Measurements from ENCODE around the gene ARID5A. TPM values are rescaled to one million over a fixed set of nuclear protein-coding genes. Genes with fewer than 3 reads are reported as not detected.

ARID5A gene
- total RNA-seq, 1 experiment from 2014 or later: 20.7 TPM

- no peak for DNase-seq
- Histone ChIP-seq H3K36me3 (replicated peaks; ENCODE audit: control insufficient read depth, insufficient read depth, low read length) (no peaks in the 10 kb centered on the region), H3K4me3 (ENCODE audit: insufficient read depth, low read depth, low read length) (no peak overlapping the region), H3K27me3 (ENCODE audit: control insufficient read depth, insufficient read depth, low read length) (no peaks in the 10 kb centered on the region)
Measured at GRCh38 chr2:96501886-96502810, 34.4 kb upstream of the ARID5A start.

- H3K4me3 ChIP-seq (ENCODE audit: insufficient read depth, low read depth, low read length): no peak overlapping the region
- no peaks in the 10 kb centered on the region for H3K27me3 ChIP-seq (ENCODE audit: control insufficient read depth, insufficient read depth, low read length)
- peak; percentile 35 for DNase-seq
- H3K36me3 ChIP-seq (replicated peaks; ENCODE audit: control insufficient read depth, insufficient read depth, low read length): no peaks in the 10 kb centered on the region
Measured at GRCh38 chr2:96502891-96503636, 33.5 kb upstream of the ARID5A start.

DNA sequence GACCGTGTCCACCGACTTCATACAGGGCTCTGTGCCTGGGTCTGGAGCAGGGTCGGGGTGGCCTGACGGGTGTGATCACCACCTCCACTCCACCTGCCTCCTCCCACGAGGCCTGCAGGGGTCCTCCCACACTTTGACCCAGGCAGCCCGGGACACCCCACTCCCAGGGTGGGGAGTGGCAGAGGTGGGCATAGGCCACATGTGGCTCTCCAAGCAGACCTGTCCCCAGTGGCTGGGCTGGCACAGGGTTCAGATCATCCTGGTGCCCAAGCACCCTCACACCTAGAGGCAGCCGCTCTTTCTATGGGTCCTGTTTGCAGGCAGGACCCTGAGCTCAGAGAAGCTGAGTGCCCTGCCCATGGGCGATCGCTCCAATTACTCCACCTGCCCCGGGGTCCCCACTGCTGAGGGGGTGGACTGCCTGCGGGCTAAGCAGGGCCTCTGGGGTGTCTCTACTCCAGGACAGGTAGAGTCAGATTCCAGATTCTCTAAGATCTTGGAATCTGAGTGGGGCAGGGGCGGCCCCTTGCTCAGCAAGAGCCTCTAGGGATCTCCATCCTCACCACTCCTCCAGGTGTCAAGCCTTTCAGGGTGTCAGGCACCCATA is 32.8 kb upstream of the ARID5A start:
- H3K36me3 ChIP-seq (replicated peaks; ENCODE audit: control insufficient read depth, insufficient read depth, low read length): no peaks in the 10 kb centered on the region
- peaks cover 3% of the 10 kb centered on the region for H3K27me3 ChIP-seq (ENCODE audit: control insufficient read depth, insufficient read depth, low read length)
- no peak overlapping the region for H3K4me3 ChIP-seq (ENCODE audit: insufficient read depth, low read depth, low read length)
- DNase-seq: peak; percentile 37

DNA sequence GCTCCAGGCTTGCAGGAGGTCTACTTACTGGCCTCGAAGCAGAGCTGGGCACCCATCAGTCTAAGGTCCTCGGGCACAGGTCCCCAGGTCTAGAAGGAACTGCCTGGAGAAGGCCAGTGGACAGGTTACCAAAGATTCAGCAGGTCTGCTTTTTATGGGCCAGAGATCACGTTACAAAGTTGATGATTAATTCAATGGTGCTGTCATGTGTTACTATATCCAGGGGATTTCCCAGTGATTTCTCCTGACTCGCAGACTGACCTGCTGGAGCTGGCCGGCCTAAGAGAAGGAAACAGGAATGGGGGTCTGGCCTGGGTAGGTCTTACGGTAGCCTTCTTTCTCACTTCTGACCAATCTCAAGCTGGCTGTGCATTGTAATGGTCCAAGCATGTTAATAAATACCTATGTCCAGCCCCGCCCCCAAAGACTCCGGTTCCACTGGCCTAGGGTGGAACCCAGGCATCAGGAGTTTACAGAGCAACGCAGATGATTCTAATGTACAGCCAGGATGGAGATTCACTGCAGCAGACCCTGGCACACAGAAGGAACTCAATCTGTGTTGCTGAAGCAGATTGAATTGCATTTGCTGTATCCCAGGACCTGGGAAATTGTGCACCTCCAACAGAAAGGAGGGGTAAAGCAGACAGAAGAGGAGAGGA is 31.2 kb upstream of the ARID5A start, which contains the start of gene NEURL3:
NEURL3 (minus strand) TSS at position 127 of the 659 bp plus-strand sequence; CDS start at position 56, 71 bp downstream.
- no peak for DNase-seq
- Histone ChIP-seq H3K27me3 (ENCODE audit: control insufficient read depth, insufficient read depth, low read length) (peaks cover 7% of the 10 kb centered on the region), H3K4me3 (ENCODE audit: insufficient read depth, low read depth, low read length) (no peak within 1 kb of the TSS), H3K36me3 (replicated peaks; ENCODE audit: control insufficient read depth, insufficient read depth, low read length) (no peaks in the 10 kb centered on the region)

DNA sequence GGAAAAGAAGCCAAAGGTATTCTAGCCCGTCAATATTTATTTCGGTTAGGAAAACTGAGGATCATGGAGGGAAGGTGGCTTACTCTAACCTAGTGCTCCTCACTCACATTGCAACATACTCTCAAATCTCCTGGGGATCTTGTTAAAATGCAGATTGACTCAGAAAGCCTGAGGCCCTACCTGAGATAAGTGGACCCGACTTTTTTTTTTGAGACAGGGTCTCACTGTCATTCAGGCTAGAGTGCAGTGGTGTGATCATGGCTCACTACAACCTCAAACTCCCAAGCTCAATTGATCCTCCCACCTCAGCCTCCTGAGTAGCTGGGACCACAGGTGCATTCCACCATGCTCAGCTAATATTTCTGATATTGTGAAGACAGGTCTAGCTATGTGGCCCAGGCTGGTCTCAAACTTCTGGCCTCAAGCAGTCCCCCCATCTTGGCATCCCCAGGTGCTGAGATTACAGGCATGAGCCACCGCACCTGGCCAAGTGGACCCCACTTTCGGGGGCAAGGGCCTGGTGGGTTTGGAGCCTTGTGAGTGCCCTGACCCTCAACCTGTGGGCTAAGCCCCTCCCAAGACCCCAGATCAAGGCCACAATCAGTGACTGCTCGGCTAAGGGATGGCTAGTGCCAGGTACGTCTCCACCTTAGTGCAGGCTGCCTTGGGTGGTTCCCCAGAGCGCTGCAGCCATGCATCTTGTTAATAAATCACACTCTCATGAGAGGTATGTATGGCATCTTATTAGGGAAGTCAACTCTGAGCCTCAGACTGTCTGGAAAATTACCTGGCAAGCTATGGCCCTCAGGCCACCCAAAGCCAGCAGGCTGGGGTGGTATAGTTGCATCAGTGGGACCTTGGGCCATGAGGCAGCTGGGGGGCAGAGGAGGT is 30.3 kb upstream of the ARID5A start:
- H3K36me3 ChIP-seq (replicated peaks; ENCODE audit: control insufficient read depth, insufficient read depth, low read length): no peaks in the 10 kb centered on the region
- H3K27me3 ChIP-seq (ENCODE audit: control insufficient read depth, insufficient read depth, low read length): peaks cover 8% of the 10 kb centered on the region
- no peak for DNase-seq
- no peak overlapping the region for H3K4me3 ChIP-seq (ENCODE audit: insufficient read depth, low read depth, low read length)

DNA sequence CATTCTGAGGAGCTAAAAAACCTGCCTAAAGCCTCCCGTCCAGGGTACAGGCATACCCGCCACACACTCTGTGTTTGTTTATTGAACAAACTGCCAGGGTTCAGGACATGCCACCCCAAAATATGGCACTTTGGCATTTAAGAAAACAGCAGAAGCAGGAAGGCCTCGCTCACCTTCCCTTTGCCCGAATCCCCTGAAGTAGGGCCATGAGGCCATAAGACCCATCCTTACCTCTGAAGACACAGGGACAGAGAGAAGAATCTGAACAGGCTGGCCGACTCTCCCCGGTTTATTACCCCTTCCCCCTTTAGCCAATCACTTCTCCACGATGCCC is 29.7 kb upstream of the ARID5A start:
- DNase-seq: no peak
- Histone ChIP-seq H3K36me3 (replicated peaks; ENCODE audit: control insufficient read depth, insufficient read depth, low read length) (no peaks in the 10 kb centered on the region), H3K27me3 (ENCODE audit: control insufficient read depth, insufficient read depth, low read length) (peaks cover 8% of the 10 kb centered on the region), H3K4me3 (ENCODE audit: insufficient read depth, low read depth, low read length) (no peak overlapping the region)

DNA sequence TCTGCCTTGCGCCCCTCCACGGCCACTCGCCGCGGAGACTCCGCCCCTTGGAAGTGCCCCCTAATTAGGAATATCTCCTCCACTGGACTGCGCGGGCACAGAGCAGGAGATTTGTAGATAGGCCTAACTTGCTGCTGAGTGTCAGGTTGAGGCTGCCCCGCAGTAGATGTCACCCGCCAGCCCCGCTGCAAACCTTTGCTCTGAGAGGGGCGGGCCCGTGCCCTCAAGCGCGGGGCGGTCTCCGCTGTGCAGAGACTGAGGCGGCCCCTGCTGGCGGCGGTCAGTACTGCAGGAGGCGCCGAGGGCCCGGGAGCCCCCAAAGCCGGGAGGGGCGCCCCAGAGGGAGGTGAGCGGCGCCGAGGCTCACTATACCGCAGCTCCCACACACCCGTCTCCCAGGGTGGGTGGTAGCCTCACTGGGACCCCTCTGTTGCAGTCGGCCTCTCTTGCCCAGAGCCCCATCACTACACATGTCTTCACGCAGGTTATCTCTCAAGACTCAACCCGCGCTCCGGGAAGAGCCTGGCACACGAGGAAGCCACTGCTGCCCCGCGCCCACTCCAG is 28.5 kb upstream of the ARID5A start:
- H3K36me3 ChIP-seq (replicated peaks; ENCODE audit: control insufficient read depth, insufficient read depth, low read length): no peaks in the 10 kb centered on the region
- H3K27me3 ChIP-seq (ENCODE audit: control insufficient read depth, insufficient read depth, low read length): peaks cover 8% of the 10 kb centered on the region
- H3K4me3 ChIP-seq (ENCODE audit: insufficient read depth, low read depth, low read length): no peak overlapping the region; the same call in 1 of the 2 replicates
- DNase-seq: peak; percentile 98

DNA sequence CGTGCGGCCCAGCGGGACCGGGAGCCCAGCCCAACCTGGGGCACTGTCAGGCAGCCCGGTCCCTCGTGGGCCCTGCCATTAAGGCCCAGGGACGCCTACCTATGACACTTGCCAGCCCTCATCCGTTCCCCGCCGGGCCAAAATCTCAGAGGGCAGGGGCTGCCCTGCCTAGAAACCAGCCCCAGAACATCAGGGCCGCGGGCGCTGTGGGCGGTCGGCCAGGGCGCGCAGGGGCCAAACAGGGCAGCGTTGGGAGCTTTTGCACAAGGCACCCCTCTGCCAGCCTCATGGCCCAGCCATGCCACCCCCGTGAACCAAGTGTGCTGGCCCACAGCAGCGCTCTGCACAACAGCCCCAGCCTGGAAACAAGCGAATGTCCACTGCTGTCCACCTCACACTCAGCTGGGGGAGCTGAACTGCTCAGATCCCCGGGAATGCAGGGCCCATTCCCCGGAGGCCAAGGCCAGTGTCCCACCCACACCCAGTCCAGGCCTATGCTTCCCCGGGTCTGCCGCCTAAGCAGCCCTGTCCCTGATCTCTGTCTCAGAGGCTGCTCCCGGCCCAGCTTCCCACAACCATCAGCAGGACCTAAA is 27.9 kb upstream of the ARID5A start:
- Histone ChIP-seq H3K36me3 (replicated peaks; ENCODE audit: control insufficient read depth, insufficient read depth, low read length) (no peaks in the 10 kb centered on the region), H3K27me3 (ENCODE audit: control insufficient read depth, insufficient read depth, low read length) (peaks cover 8% of the 10 kb centered on the region), H3K4me3 (ENCODE audit: insufficient read depth, low read depth, low read length) (no peak overlapping the region)
- DNase-seq: peak; percentile 50

- Histone ChIP-seq H3K4me3 (ENCODE audit: insufficient read depth, low read depth, low read length) (peak overlapping the region; percentile 10; the same call in 1 of the 2 replicates), H3K27me3 (ENCODE audit: control insufficient read depth, insufficient read depth, low read length) (peaks cover 8% of the 10 kb centered on the region), H3K36me3 (replicated peaks; ENCODE audit: control insufficient read depth, insufficient read depth, low read length) (no peaks in the 10 kb centered on the region)
- DNase-seq: peak; percentile 96
Measured at GRCh38 chr2:96509114-96509846, 27.3 kb upstream of the ARID5A start.

DNA sequence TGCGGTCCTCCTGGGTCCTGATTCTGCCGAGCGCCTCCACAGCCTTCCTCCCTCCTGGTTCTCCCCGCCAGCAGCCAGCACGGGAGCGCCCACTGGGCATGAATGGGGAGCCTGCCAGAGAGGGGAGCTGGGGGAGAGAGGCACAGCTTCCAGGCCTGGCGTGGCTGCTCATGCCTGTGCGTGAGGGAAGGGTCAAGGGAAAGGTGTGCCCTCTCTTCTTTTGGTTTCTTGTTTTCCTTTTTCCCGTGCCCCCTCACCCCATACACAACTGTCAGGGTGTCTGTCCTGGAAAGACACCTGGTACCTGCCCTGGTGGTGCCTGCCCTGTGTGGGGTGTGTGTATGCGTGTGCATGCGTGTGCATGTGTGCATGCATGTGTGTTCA is 26.7 kb upstream of the ARID5A start:
- H3K27me3 ChIP-seq (ENCODE audit: control insufficient read depth, insufficient read depth, low read length): peaks cover 8% of the 10 kb centered on the region
- H3K36me3 ChIP-seq (replicated peaks; ENCODE audit: control insufficient read depth, insufficient read depth, low read length): no peaks in the 10 kb centered on the region
- H3K4me3 ChIP-seq (ENCODE audit: insufficient read depth, low read depth, low read length): peak overlapping the region; percentile 10; the same call in 1 of the 2 replicates
- no peak for DNase-seq

- peaks cover 8% of the 10 kb centered on the region for H3K27me3 ChIP-seq (ENCODE audit: control insufficient read depth, insufficient read depth, low read length)
- DNase-seq: no peak
- no peaks in the 10 kb centered on the region for H3K36me3 ChIP-seq (replicated peaks; ENCODE audit: control insufficient read depth, insufficient read depth, low read length)
- H3K4me3 ChIP-seq (ENCODE audit: insufficient read depth, low read depth, low read length): no peak overlapping the region
Measured at GRCh38 chr2:96510931-96511595, 25.5 kb upstream of the ARID5A start.

- Histone ChIP-seq H3K27me3 (ENCODE audit: control insufficient read depth, insufficient read depth, low read length) (peaks cover 8% of the 10 kb centered on the region), H3K36me3 (replicated peaks; ENCODE audit: control insufficient read depth, insufficient read depth, low read length) (no peaks in the 10 kb centered on the region), H3K4me3 (ENCODE audit: insufficient read depth, low read depth, low read length) (no peak overlapping the region)
- DNase-seq: no peak
Measured at GRCh38 chr2:96511851-96512250, 24.7 kb upstream of the ARID5A start.
